ENCODE results near the gene DDX39B. TPM values are rescaled to one million over a fixed set of nuclear protein-coding genes. Genes with fewer than 3 reads are reported as not detected.

Gene DDX39B
- total RNA-seq, 4 donors from 2014 or later, result 125 to 327 (median 217) TPM

- ATAC-seq, result no peak
Measured at GRCh38 chr6:31541059-31541657, 645 bp downstream of the DDX39B start.

DNA sequence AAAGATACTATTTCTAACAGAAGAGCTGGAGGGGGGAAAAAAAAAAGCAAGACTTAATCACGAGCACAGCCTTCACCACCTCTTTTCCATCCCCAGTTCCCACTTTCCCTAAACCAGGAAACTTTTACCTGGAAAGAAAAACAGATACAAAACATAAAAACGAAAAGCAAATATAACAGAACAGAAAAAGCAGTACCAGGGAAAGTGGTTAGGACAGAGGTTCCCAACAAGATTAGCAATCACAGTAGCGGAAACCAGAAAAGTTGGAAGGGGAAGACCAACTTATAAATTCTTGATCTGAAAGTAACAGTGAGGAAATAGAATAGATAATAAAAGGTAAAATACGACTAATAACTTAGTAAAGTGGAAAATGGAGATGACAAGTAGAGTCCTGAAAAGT is 1.2 kb downstream of the DDX39B start:
- H3K9me3 ChIP-seq, result no peaks in the 10 kb centered on the region
- H3K4me1 ChIP-seq, result peaks cover 9 to 64% (median 24%) of the 10 kb centered on the region in 3 donors
- H3K4me3 ChIP-seq, result peak overlapping the region; percentile 76 to 92
- 12 to 17% methylated on average over 2 to 4 of the region's 4 CpGs for WGBS, 2 donors (ENCODE audit: low coverage in 1 of 2)
- peak overlapping the region; percentile 83 to 96 (median 94) for H3K27ac ChIP-seq
- no peak for TF ChIP-seq POLR2A (IDR thresholded peaks at IDR 0.05)
- TF ChIP-seq EP300 (IDR thresholded peaks at IDR 0.05), result no peak
- TF ChIP-seq, protein P1, sequence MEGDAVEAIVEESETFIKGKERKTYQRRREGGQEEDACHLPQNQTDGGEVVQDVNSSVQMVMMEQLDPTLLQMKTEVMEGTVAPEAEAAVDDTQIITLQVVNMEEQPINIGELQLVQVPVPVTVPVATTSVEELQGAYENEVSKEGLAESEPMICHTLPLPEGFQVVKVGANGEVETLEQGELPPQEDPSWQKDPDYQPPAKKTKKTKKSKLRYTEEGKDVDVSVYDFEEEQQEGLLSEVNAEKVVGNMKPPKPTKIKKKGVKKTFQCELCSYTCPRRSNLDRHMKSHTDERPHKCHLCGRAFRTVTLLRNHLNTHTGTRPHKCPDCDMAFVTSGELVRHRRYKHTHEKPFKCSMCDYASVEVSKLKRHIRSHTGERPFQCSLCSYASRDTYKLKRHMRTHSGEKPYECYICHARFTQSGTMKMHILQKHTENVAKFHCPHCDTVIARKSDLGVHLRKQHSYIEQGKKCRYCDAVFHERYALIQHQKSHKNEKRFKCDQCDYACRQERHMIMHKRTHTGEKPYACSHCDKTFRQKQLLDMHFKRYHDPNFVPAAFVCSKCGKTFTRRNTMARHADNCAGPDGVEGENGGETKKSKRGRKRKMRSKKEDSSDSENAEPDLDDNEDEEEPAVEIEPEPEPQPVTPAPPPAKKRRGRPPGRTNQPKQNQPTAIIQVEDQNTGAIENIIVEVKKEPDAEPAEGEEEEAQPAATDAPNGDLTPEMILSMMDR (IDR thresholded peaks at IDR 0.05), result no peak
- TF ChIP-seq POLR2AphosphoS5 (IDR thresholded peaks at IDR 0.05), result no peak
- H3K27me3 ChIP-seq, result no peaks in the 10 kb centered on the region
- peaks cover 7 to 48% of the 10 kb centered on the region in 2 donors for H3K36me3 ChIP-seq
- ATAC-seq, result no peak

More at GRCh38 chr6:31541059-31541657, 645 bp downstream of the DDX39B start:
- Histone ChIP-seq H3K9me3 (no peaks in the 10 kb centered on the region), H3K4me3 (peak overlapping the region; percentile 76 to 92), H3K4me1 (peaks cover 9 to 63% (median 26%) of the 10 kb centered on the region in 3 donors), H3K36me3 (peaks cover 2 to 43% of the 10 kb centered on the region in 2 donors), H3K27ac (peak overlapping the region; percentile 83 to 96 (median 94)), H3K27me3 (no peaks in the 10 kb centered on the region)
- TF ChIP-seq EP300 (IDR thresholded peaks at IDR 0.05) (no peak), POLR2AphosphoS5 (IDR thresholded peaks at IDR 0.05) (no peak), POLR2A (IDR thresholded peaks at IDR 0.05) (no peak)
- TF ChIP-seq, protein P1 (IDR thresholded peaks at IDR 0.05), result no peak
- WGBS, 2 donors (ENCODE audit: low coverage in 1 of 2), result 1% methylated on average over 14 to 18 of the region's 21 CpGs

DNA sequence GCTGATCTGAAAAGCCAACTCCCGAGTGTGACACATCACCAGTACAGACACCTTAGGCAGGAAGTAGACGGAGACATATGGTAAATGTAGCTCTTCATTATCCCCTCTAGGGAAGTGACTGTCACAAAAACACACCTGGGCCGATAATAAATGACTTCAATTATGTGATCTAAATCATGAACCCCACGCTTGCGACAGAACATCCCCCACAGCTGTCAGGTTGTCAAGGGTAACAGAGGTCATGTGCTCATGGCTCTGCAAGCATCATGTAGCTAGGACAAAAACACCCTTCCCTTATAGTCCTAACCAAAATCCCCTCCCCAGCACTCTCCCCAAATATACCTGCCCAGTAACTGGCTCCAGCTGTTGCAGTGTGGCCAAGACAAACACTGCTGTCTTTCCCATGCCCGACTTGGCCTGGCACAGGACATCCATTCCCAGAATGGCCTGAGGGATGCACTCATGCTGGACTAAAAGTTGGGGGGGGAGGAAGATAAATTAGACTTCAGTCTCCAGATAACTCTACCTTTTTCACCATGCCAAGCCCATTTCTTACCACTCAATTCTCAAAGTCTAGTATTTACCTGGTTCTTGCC is 2.9 kb downstream of the DDX39B start:
- Histone ChIP-seq H3K4me1 (peaks cover 9 to 64% (median 24%) of the 10 kb centered on the region in 3 donors), H3K36me3 (peaks cover 8 to 66% of the 10 kb centered on the region in 2 donors), H3K27ac (peak overlapping the region in 1 of 4 donors; percentile 4), H3K4me3 (peak overlapping the region in 1 of 2 donors; percentile 76), H3K27me3 (no peaks in the 10 kb centered on the region), H3K9me3 (no peaks in the 10 kb centered on the region)
- no peak for ATAC-seq
- 50 to 52% methylated on average over 3 to 5 of the region's 6 CpGs for WGBS, 2 donors (ENCODE audit: low coverage in 1 of 2)
- TF ChIP-seq POLR2A (IDR thresholded peaks at IDR 0.05) (no peak), POLR2AphosphoS5 (IDR thresholded peaks at IDR 0.05) (no peak), EP300 (IDR thresholded peaks at IDR 0.05) (no peak)
- TF ChIP-seq, protein P1 (IDR thresholded peaks at IDR 0.05), result no peak

DNA sequence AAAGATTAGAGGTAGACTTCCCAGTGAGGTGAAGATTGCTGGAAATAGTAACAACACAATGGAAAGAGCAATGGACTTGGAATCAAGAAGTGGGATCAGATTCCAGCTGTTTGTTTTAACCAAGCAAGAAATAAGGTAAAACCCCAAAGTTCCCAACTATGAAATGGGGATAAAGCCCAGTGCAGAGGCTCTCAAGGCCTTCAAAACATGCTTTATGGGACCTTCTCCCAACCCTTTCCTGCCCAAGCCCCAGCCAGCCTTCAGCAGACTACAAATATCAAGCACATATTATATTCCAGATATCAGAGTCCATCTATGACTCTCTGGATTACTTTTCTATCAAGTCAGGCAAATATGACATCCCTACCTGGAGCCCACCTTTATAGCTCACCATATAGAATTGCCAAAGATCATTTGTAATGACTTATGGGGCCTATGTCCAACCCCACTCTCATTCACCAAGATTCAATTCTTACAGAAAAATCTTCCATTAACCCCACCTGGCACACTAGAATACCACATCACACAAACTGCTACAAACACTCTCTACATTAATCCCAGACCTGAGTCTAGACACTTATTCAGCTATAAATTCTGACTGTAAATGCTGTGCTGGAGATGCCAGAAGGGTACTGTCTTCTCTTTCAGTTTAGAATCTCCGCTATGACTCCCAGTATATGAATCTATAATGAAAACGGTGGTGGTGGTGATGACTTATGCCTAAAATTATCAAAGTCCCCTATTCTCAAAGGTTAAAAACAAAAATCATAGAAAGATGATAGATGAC is 6.1 kb downstream of the DDX39B start:
- WGBS, 2 donors (ENCODE audit: low coverage in 1 of 2), result 23 to 83% methylated on average over 1 to 2 of the region's 2 CpGs
- ATAC-seq, result no peak
- TF ChIP-seq POLR2AphosphoS5 (IDR thresholded peaks at IDR 0.05) (no peak), EP300 (IDR thresholded peaks at IDR 0.05) (no peak), POLR2A (IDR thresholded peaks at IDR 0.05) (no peak)
- TF ChIP-seq, protein P1 (IDR thresholded peaks at IDR 0.05), result no peak
- H3K27me3 ChIP-seq, result no peaks in the 10 kb centered on the region
- no peak overlapping the region for H3K27ac ChIP-seq
- no peaks in the 10 kb centered on the region for H3K9me3 ChIP-seq
- peaks cover 9 to 49% (median 18%) of the 10 kb centered on the region in 3 donors for H3K4me1 ChIP-seq
- H3K36me3 ChIP-seq, result peaks cover 8 to 97% of the 10 kb centered on the region in 2 donors
- no peak overlapping the region for H3K4me3 ChIP-seq

Data from gastroesophageal sphincter (tissue), 4 donors.